ENCODE measurements around the gene PKP4. TPM values are rescaled to one million over a fixed set of nuclear protein-coding genes. Genes with fewer than 3 reads are reported as not detected.

The PKP4 gene
- total and polyA plus RNA-seq, 9 of the 15 experiments (the other 6 are each of a cell fraction or from before 2014, with no cell fraction given) = 24.6 to 99.1 (median 74.0) TPM

- TF ChIP-seq MCM2 (IDR thresholded peaks at IDR 0.05; ENCODE audit: low read depth) (no peak), NEUROD1 (IDR thresholded peaks at IDR 0.05; ENCODE audit: borderline replicate concordance, low read depth, low read length, partially characterized antibody) (peak; percentile 89), ESRRB (CRISPR knock-in tag; IDR thresholded peaks at IDR 0.05; ENCODE audit: borderline replicate concordance) (no peak), NUFIP1 (IDR thresholded peaks at IDR 0.05; ENCODE audit: partially characterized antibody) (no peak), ARHGAP35 (IDR thresholded peaks at IDR 0.05; ENCODE audit: partially characterized antibody) (no peak), KDM1A (IDR thresholded peaks at IDR 0.05) (0 out of 4 replicates have a peak, but pooled peaks of 1 of the 2 experiments have one; percentile 36), CGGBP1 (CRISPR knock-in tag; IDR thresholded peaks at IDR 0.05) (no peak), ATF7 (IDR thresholded peaks at IDR 0.05) (peak; percentile 20; the same call in 1 of the 2 replicates), MAFK (IDR thresholded peaks at IDR 0.05; ENCODE audit: low read length) (0 out of 2 replicates have a peak, but pooled peaks have one; percentile 1), BMI1 (IDR thresholded peaks at IDR 0.05; ENCODE audit: low read length) (peak; percentile 66; the same call in 1 of the 2 replicates), ZNF140 (CRISPR knock-in tag; IDR thresholded peaks at IDR 0.05) (no peak), ZNF134 (CRISPR knock-in tag; conservative IDR thresholded peaks at IDR 0.05) (no peak), GTF3C2 (IDR thresholded peaks at IDR 0.05; ENCODE audit: borderline replicate concordance, extremely low read depth, insufficient read length) (no peak), TBP (optimal IDR thresholded peaks at IDR 0.05; ENCODE audit: low read depth, low read length) (peak; percentile 58), HEY1 (CRISPR knock-in tag; IDR thresholded peaks at IDR 0.05; ENCODE audit: borderline replicate concordance) (no peak), TAF1 (IDR thresholded peaks at IDR 0.05; ENCODE audit: control insufficient read depth, extremely low read depth, insufficient read depth, low read length, severe bottlenecking) (peak; percentile 61), RBM25 (IDR thresholded peaks at IDR 0.05; ENCODE audit: low read depth, low read length, severe bottlenecking) (peak; percentile 84), SIN3A (IDR thresholded peaks at IDR 0.05; ENCODE audit: borderline replicate concordance in 2 of 2, control insufficient read depth in 1 of 2, low read depth in 2 of 2, low read length in 2 of 2) (peak; percentile 55 to 82; a peak in 2 of 4 replicates), STAT5A (IDR thresholded peaks at IDR 0.05; ENCODE audit: borderline replicate concordance, low read length) (no peak), KAT8 (IDR thresholded peaks at IDR 0.05; ENCODE audit: low read depth) (no peak), JUN (IDR thresholded peaks at IDR 0.05; ENCODE audit: borderline replicate concordance, low read depth, low read length) (no peak), JUN (CRISPR knock-in tag; IDR thresholded peaks at IDR 0.05; ENCODE audit: borderline replicate concordance) (peak; percentile 10; the same call in 1 of the 2 replicates), HDAC1 (IDR thresholded peaks at IDR 0.05) (peak in 1 of 2 experiments; percentile 76; a peak in 2 of 4 replicates), ZNF639 (CRISPR knock-in tag; conservative IDR thresholded peaks at IDR 0.05 in 1 of 2, IDR thresholded peaks at IDR 0.05 in 1 of 2) (0 out of 4 replicates have a peak, but pooled peaks of 1 of the 2 experiments have one; percentile 40)
Observed at GRCh38 chr2:158456309-158457066, at the start of gene PKP4, which contains the start of gene CCDC148 (continued).
